K562 (cell line): Measurements from ENCODE around the gene SRPK2. TPM values are rescaled to one million over a fixed set of nuclear protein-coding genes. Genes with fewer than 3 reads are reported as not detected.

Experiments used
- ARID2 ChIP-seq: fragments of 450-650 bp; IDR thresholded peaks from 2 replicates; pipeline ENCODE4 v1.6.1; 2017; ENCODE audit warnings: antibody characterized with exemption, mild to moderate bottlenecking
- CBX8 ChIP-seq: fragments of 200-600 bp; sonication (generic); IDR thresholded peaks from 2 replicates; pipeline ENCODE4 v1.6.1; 2012; ENCODE audit warnings: borderline replicate concordance, mixed run types, low read depth, mild to moderate bottlenecking, moderate library complexity, mixed read lengths, low read length, control low read depth, inconsistent platforms; ENCODE audit not compliant: poor library complexity, severe bottlenecking; ENCODE audit errors: extremely low read depth
- EP400 ChIP-seq: fragments of 450-650 bp; IDR thresholded peaks from 2 replicates; pipeline ENCODE4 v1.6.1; 2017; ENCODE audit warnings: antibody characterized with exemption, mild to moderate bottlenecking, moderate library complexity
- FOXM1 ChIP-seq, 2 experiments: fragments of 450-650 bp in 1 of 2; sonication (generic) in 1 of 2; formaldehyde crosslinking in 1 of 2; IDR thresholded peaks; 2 replicates each; pipeline versions ENCODE4 v1.6.1 to v1.9.0; 2017 to 2022; ENCODE audit warnings: low read depth in 2 of 2, mild to moderate bottlenecking in 2 of 2, missing genetic modification reagents in 1 of 2, moderate library complexity in 1 of 2
- NCOA2 ChIP-seq, 2 experiments: fragments of 450-650 bp; IDR thresholded peaks; 2 replicates each; pipeline ENCODE4 v1.6.1; 2018; ENCODE audit warnings: mild to moderate bottlenecking in 2 of 2, moderate library complexity in 1 of 2; ENCODE audit not compliant: partially characterized antibody in 2 of 2
- POLR3A ChIP-seq: IDR thresholded peaks from 2 replicates; pipeline ENCODE4 v1.6.1; 2011; ENCODE audit warnings: borderline replicate concordance, mild to moderate bottlenecking, moderate library complexity; ENCODE audit not compliant: insufficient read length, insufficient read depth; ENCODE audit errors: extremely low read depth
- TFAM ChIP-seq: fragments of 250-450 bp; sonication (Bioruptor Pico); conservative IDR thresholded peaks from 2 replicates; pipeline ENCODE4 v1.5.0; 2021; ENCODE audit warnings: mild to moderate bottlenecking, moderate library complexity
- TGIF2 ChIP-seq: sonication (generic); formaldehyde crosslinking; IDR thresholded peaks from 2 replicates; pipeline ENCODE4 v1.8.1; 2022; ENCODE audit warnings: mild to moderate bottlenecking, missing genetic modification reagents, moderate library complexity
- ZBTB17 ChIP-seq: fragments of 450-650 bp; formaldehyde crosslinking; IDR thresholded peaks from 2 replicates; pipeline ENCODE4 v1.4.0; 2020; ENCODE audit warnings: mild to moderate bottlenecking
- ZNF140 ChIP-seq: fragments of 250-450 bp; sonication (Bioruptor Pico); IDR thresholded peaks from 2 replicates; pipeline ENCODE4 v1.8.0; 2021; ENCODE audit warnings: moderate library complexity, mild to moderate bottlenecking, inconsistent platforms
- ZNF239 ChIP-seq: fragments of 250-450 bp; sonication (Bioruptor Pico); IDR thresholded peaks from 2 replicates; pipeline ENCODE4 v1.4.0; 2020; ENCODE audit warnings: mild to moderate bottlenecking
- polyA plus RNA-seq, 8 experiments: library from polyadenylated mRNA; depleted of rRNA in 4 of 8; stranded (reverse) in 5 of 8; unstranded in 3 of 8; fragments of >200 nt; fragmentation: Nextera tagmentation in 2 of 8; fragmentation: Illumina TruSeq in 1 of 8; extraction: Ambion mirVana in 2 of 8; extraction: Trizol in 1 of 8; gene quantifications; 2 replicates each; pipeline versions ENCODE4 v1.2.1 to v1.2.3, GENCODE V29; 2011 to 2014; ENCODE audit warnings: inconsistent platforms in 1 of 8, missing spikeins in 1 of 8
- total RNA-seq, 7 experiments: library from RNA; depleted of rRNA in 6 of 7; stranded (reverse); fragments of >200 nt in 6 of 7; fragmentation: Illumina TruSeq in 2 of 7; extraction: Trizol in 2 of 7; gene quantifications; 2 replicates each; pipeline versions ENCODE4 v1.2.1 to v1.2.3, GENCODE V29; 2011 to 2021; ENCODE audit warnings: low replicate concordance in 1 of 7
- TF ChIP-seq, protein P1 (sequence below): fragments of 450-650 bp; formaldehyde crosslinking; IDR thresholded peaks from 2 replicates; pipeline ENCODE4 v1.4.0; 2020; ENCODE audit warnings: mild to moderate bottlenecking, moderate library complexity
- TF ChIP-seq, protein P2 (sequence below): fragments of 450-650 bp; formaldehyde crosslinking; IDR thresholded peaks from 2 replicates; pipeline ENCODE4 v1.4.0; 2020; ENCODE audit warnings: mild to moderate bottlenecking, moderate library complexity
- TF ChIP-seq, protein P3 (sequence below), 3 experiments: fragments of 200-800 bp in 1 of 3; sonication (Bioruptor generic) in 1 of 3; sonication (generic) in 1 of 3; formaldehyde crosslinking in 1 of 3; IDR thresholded peaks; 2 replicates each; pipeline versions ENCODE4 v1.6.1 to v1.8.0; 2016 to 2022; ENCODE audit warnings: mild to moderate bottlenecking in 2 of 3, missing compliant biosample characterization in 2 of 3, missing genetic modification characterization in 2 of 3, missing genetic modification reagents in 1 of 3
- TF ChIP-seq, protein P4 (sequence below): fragments of 450-650 bp; conservative IDR thresholded peaks from 2 replicates; pipeline ENCODE4 v1.6.1; 2016; ENCODE audit warnings: missing genetic modification characterization, low read depth, mild to moderate bottlenecking, missing compliant biosample characterization, moderate library complexity

The SRPK2 gene
- total and polyA plus RNA-seq, 9 of the 15 experiments (the other 6 are each of a cell fraction or from before 2014, with no cell fraction given) = 21.5 to 44.7 (median 33.3) TPM

DNA sequence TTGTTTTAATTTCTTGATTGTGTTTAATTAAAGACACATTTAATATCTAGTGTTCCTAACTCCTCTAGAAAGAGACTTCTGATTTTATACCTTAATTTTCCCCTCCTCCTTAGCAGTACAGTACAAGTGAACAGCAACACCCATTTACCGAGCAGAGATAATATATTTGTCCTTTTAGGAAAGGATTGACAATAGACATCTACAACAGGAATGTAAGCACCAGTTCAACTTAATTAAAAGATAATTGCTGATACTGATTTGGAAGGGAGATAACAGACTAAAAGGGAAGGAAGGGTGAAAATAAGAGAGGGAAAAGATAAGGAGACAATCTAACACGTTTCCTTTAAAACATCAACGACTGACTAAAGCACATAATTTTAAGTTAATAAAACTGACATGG, 119.3 kb downstream of the SRPK2 start (continued):
- TF ChIP-seq NCOA2 (IDR thresholded peaks at IDR 0.05; ENCODE audit: partially characterized antibody in 2 of 2) = peak in 1 of 2 experiments; percentile 54
- TF ChIP-seq ARID2 = no peak
- TF ChIP-seq ZNF140 (CRISPR knock-in tag) = no peak
- peak; percentile 36; the same call in 1 of the 2 replicates for TF ChIP-seq EP400
- TF ChIP-seq, protein P1, sequence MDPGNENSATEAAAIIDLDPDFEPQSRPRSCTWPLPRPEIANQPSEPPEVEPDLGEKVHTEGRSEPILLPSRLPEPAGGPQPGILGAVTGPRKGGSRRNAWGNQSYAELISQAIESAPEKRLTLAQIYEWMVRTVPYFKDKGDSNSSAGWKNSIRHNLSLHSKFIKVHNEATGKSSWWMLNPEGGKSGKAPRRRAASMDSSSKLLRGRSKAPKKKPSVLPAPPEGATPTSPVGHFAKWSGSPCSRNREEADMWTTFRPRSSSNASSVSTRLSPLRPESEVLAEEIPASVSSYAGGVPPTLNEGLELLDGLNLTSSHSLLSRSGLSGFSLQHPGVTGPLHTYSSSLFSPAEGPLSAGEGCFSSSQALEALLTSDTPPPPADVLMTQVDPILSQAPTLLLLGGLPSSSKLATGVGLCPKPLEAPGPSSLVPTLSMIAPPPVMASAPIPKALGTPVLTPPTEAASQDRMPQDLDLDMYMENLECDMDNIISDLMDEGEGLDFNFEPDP (CRISPR knock-in tag) = no peak
- TF ChIP-seq POLR3A = no peak
- no peak for TF ChIP-seq TFAM (CRISPR knock-in tag)
- TF ChIP-seq, protein P2, sequence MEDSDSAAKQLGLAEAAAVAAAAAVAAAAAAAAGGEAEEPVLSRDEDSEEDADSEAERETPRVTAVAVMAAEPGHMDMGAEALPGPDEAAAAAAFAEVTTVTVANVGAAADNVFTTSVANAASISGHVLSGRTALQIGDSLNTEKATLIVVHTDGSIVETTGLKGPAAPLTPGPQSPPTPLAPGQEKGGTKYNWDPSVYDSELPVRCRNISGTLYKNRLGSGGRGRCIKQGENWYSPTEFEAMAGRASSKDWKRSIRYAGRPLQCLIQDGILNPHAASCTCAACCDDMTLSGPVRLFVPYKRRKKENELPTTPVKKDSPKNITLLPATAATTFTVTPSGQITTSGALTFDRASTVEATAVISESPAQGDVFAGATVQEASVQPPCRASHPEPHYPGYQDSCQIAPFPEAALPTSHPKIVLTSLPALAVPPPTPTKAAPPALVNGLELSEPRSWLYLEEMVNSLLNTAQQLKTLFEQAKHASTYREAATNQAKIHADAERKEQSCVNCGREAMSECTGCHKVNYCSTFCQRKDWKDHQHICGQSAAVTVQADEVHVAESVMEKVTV (CRISPR knock-in tag) = 0 out of 2 replicates have a peak, but pooled peaks have one; percentile 5
- TF ChIP-seq ZBTB17 (CRISPR knock-in tag) = no peak
- TF ChIP-seq, protein P3, sequence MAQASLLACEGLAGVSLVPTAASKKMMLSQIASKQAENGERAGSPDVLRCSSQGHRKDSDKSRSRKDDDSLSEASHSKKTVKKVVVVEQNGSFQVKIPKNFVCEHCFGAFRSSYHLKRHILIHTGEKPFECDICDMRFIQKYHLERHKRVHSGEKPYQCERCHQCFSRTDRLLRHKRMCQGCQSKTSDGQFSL (CRISPR knock-in tag; IDR thresholded peaks at IDR 0.05) = no peak
- TF ChIP-seq, protein P3 (tag; IDR thresholded peaks at IDR 0.05) = no peak
- no peak for TF ChIP-seq CBX8
- TF ChIP-seq, protein P4, sequence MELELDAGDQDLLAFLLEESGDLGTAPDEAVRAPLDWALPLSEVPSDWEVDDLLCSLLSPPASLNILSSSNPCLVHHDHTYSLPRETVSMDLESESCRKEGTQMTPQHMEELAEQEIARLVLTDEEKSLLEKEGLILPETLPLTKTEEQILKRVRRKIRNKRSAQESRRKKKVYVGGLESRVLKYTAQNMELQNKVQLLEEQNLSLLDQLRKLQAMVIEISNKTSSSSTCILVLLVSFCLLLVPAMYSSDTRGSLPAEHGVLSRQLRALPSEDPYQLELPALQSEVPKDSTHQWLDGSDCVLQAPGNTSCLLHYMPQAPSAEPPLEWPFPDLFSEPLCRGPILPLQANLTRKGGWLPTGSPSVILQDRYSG = no peak
- TF ChIP-seq ZNF239 (CRISPR knock-in tag) = no peak
- no peak for TF ChIP-seq TGIF2
- TF ChIP-seq FOXM1 (IDR thresholded peaks at IDR 0.05; ENCODE audit: low read depth) = no peak
- TF ChIP-seq FOXM1 (CRISPR knock-in tag; IDR thresholded peaks at IDR 0.05; ENCODE audit: low read depth) = no peak
